Medulla oblongata (tissue), 1 donor: ENCODE results near the gene SLC11A2.
A peak's percentile ranks its signal among the peaks of the same experiment; 100 is the strongest.
"Not testable (repeated sequence)": the region's sequence is repeated elsewhere in the genome, so short reads cannot be mapped to it uniquely, and the experiment has no call there.

ENCODE experiments used
- DNase-seq: peaks from one replicate; pipeline ENCODE4 v3.0.0-alpha.2; 2015; ENCODE audit errors: extremely low spot score

Gene SLC11A2

DNA sequence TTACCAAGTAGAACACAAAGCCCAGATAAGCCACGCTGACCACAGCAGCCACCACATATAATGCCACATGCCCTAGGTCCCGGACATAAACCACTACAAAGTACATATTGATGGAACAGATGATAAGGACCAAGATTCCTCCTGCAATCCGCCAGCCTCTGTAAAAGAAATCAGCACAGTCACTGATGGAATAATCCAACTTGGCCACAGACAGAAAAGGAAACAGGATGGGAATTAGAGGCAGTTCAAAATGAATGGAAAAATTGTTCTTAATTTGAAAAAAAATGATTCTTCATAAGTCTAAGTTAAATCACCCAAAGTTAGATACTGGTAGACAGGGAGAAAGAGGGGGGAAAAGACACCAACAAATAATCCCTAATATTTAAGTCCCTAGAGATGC lies 35.4 kb downstream of the SLC11A2 start:
- no peak for DNase-seq

GRCh38 chr12:50990147-50990727 lies 35.9 kb downstream of the SLC11A2 start:
- no peak for DNase-seq

DNA sequence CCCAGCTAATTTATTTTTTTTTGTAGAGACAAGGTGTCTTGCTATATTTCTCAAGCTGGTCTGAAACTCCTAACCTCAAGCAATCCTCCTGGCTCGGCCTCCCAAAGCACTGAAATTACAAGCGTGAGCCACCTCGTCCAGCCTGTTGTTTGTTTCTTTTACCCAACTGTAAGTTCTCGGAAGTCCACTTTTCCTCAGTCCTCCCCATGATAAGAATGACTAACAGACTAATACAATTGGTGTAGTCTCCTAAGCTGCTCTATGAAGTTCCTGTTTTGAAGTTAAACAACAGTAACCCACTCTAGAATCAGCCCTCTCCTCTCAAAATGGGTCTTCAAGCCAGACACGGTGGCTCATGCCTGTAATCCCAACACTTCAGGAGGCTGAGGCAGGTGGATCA lies 37.3 kb downstream of the SLC11A2 start:
- no peak for DNase-seq

DNA sequence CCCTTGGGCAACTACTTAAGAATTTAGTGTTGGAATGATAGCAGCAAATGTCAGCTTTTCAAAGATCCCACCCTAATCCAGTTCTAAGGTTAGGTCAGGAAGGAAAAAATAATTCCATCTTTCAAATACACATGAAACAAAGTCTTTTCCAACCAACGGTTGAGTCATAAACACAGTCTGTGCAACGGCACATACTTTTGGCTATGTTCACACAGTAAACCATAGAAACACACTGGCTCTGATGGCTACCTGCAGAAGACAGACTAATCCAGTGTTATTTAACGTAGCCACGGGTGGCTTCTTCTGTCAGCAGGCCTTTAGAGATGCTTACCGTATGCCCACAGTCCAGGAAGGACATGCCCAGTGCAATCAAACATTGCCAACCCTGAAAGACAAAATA lies 38.1 kb downstream of the SLC11A2 start:
- DNase-seq, result no peak

GRCh38 chr12:50986966-50987737 lies 39.0 kb downstream of the SLC11A2 start:
- peak; percentile 87 for DNase-seq

- DNase-seq, result peak; percentile 72
These were observed 40.9 kb downstream of the SLC11A2 start for GRCh38 chr12:50985322-50985721.

DNA sequence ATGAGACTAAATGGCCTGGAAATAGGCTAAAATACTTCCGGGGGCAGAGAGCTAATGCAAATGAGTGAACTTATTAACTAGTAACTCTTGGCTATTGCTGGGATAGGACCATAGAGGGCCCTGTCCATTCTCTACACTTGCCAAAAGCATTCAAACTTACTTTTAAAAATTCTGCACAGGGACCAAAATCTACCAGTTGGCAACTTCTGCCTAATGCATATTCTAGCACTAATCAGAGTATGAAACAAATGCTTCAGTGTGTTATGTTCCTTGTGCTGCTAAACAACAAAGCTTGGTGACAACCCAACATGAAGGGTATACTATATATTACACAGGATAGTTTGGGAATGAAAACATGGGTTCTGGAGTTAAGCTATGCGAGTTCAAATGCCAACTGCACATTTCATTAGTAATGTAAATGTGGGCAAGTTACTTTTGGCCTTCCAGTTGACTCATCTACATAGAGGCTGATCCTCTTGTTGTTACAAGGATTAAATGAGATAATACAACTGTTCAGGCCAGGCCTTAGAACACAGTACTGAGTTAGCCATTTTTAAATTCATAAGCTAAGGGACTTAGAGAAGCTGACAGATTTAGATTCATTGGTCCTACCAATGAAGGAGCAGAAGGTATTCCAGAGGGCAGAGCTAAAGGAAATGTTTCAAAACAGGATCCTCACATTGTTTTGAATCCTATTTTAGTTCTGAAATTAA lies 41.4 kb downstream of the SLC11A2 start:
- DNase-seq, result no peak

DNA sequence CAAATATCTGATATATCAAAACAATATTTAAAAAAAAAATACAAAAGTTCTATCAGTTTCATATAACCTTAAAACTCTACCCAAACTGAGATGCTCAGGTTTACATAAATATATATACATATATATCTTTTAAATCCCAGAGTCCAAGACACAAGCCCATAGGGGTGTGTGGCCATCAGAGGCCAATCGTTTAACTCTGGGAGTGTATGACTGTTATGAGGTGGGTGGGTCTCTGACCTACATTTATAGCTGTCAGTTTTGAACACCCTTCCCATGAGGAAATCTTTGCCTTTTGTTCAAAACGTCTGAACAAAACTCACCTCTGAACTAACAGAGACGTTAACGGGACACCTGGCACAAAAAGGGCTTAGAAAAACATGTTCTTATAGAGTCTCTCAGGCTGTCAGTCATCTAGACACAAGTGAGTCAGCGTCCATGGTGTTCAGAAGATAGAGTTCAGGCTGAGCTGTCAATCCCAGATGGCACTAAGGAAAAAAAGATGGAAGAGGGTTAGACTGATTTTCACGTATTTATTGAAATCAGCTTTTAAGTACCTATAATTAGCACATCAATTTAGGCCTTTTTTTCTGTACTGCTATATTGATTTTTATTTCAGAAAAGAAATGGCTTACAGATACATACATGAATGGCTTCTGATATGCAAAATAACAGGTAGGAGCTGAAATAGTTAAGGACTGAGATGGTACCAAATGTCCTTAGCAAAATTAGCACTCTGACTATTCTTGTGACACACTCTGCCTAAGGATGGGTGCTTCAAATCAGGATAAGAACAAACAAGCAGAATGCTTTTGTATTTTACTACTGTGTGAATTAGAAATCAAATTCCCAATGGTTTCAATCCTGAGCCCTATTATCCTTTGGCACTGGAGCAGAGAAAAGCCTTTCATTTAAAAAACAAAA lies 44.6 kb downstream of the SLC11A2 start:
- no peak for DNase-seq

GRCh38 chr12:50980545-50980944 lies 45.6 kb downstream of the SLC11A2 start:
- no peak for DNase-seq

DNA sequence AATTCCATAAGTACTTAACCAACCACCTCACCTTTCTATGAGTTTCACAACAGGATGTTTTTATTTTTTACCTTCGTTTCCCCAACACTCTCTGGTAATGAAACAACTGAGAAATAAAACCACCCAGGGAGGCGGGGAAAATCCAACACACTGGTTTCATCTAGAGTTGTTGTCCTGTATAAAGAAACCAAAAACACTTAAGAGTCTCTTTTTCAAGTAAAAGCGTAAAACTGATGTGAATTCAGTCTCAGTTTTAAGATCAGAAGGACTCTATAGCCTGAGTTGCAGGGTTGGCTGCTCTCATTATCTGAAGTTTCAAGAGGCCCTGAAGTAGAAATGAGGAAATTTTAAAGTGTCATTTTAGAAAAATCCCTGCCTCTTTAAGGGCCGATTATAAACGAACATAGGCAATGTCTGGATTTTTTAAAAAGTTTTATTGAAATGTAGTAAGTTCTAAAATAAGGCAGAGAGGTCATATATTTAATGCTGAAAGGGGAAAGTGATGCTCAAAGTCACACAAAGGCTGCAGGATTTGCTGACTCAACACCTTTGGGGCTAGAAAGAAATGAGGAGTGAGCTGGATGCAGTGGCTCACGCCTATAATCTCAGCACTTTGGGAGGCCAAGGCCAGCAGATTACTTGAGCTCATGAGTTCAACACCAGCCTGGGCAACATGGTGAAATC lies 46.7 kb downstream of the SLC11A2 start:
- no peak for DNase-seq

GRCh38 chr12:50971946-50972345 lies 54.2 kb downstream of the SLC11A2 start:
- no peak for DNase-seq

- DNase-seq, result no peak
These were observed 61.8 kb downstream of the SLC11A2 start for GRCh38 chr12:50964432-50964831.

DNA sequence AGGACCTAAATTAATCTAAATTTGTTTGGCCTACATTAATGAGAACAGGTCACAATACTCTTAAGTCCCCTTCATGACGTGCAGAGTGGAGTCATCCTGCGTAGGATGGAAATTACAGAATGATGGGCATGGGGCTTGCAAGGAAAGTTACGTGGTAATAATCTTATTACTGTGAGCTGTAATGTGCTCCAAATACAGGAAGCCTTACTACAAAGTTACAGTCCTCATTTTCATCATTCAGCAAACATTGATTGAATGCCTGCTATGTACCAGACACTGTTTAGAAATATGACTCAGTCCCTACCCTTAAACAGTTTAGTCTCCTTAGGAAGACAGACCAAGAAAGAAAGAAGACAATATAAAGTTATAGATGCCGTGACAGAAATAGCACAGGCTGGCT lies 64.5 kb downstream of the SLC11A2 start:
- DNase-seq, result no peak

DNA sequence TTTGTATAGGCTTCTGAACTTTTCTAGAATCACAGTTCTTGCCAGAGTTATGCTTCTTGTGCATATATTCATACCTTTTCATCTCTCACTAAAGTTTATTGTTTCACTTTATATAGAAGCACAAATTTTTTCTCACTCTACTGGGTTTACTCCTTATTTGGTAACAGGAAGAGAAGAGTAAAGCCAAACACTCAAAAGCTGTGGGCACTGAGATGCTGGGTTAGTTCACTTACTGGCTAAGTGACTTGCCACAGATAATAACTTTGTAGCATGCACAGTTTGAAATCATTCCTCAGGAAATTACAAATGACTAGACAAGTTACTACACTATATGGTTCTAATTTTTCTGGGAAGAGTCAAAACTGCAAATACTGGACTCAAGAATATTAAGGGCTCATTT lies 66.1 kb downstream of the SLC11A2 start:
- DNase-seq, result no peak

DNA sequence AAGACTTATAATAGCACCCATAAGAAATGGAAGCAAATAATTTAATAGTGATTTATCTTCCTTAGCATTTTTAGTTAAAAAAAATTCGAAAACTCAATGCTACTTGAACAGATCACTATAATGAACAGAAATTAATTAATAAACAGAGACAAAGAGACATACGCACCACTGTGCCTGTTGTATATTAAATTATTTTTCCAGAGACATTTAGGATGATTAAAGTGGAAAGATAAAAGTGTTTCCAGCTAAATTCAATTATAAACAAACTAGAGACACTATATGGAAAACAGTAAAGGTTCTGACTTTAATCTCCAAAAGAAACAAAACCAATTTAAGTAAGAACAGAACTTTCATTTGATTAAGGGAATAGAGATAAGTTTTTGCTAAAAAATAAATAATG lies 70.5 kb downstream of the SLC11A2 start:
- DNase-seq, result no peak

GRCh38 chr12:50955288-50955687 lies 70.9 kb downstream of the SLC11A2 start:
- no peak for DNase-seq

GRCh38 chr12:50954789-50955188 lies 71.4 kb downstream of the SLC11A2 start:
- not testable (repeated sequence) for DNase-seq

GRCh38 chr12:50953047-50953446 lies 73.1 kb downstream of the SLC11A2 start:
- DNase-seq, result no peak

DNA sequence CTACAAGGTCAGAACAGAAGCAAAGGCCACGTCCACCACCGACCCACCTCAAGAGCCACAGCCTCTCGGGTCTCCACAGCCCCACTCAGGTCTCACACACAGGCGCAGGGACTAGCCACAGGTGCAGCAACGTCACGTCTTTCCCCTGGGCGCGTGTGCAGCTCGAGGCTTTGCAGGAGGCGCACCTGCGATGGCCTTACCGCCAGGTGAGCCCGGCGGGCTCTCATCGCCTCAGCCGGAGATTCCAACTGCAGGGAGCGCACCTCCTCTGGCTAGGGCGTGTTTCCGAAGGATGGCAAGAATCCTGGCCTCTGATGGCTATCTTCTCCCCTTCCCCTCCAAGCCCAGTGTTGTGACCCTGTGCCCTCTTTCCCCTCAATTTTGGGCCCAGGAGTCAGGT lies 73.7 kb downstream of the SLC11A2 start, which contains the start of gene HIGD1C:
Gene HIGD1C (plus strand): TSS at position 35 of the 400 bp plus-strand sequence. CDS start 1,455 bp downstream, outside the sequence.
- no peak for DNase-seq

GRCh38 chr12:50951112-50951511 lies 75.1 kb downstream of the SLC11A2 start:
- DNase-seq, result no peak

- DNase-seq, result no peak
These were observed 76.3 kb downstream of the SLC11A2 start for GRCh38 chr12:50949801-50950302.
